Gastrocnemius medialis (tissue), 4 donors: Measurements from ENCODE around the gene RPRD2.

Source experiments
- CTCF ChIP-seq, 5 experiments: fragments of 450-650 bp in 3 of 5; fragments of 200-600 bp in 2 of 5; sonication (generic) in 2 of 5; IDR thresholded peaks in 4 of 5; conservative IDR thresholded peaks in 1 of 5; 1 replicate in 4 of 5; 2 replicates in 1 of 5; pipeline ENCODE4 v1.5.1; 2016 to 2019; ENCODE audit warnings: antibody characterized with exemption in 5 of 5, mild to moderate bottlenecking in 3 of 5, moderate library complexity in 3 of 5
- POLR2A ChIP-seq, 2 donors: fragments of 450-650 bp; IDR thresholded peaks; one replicate each; pipeline ENCODE4 v1.6.1; 2017; ENCODE audit warnings: antibody characterized with exemption in 2 of 2, mild to moderate bottlenecking in 2 of 2, moderate library complexity in 2 of 2

DNA sequence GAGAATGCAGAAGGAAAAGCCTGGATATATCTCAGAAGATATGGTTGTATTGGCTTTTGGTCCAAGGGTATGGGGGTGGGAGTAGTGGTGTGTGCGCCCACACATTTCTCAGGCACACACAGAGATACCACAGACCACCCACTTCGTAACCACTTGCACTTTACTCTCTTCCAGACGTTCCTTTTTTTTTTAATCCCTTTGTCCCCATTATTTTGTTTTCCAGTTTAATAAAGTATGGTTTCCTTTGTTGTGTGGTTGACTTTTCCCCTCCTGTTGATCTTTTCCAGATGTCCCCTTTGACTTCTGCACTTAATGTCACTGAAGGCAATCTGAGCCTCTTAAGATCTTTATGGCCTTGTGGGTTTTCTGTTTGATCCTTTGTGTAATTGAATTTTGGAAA, 112.8 kb downstream of the RPRD2 start:
- no peak for TF ChIP-seq CTCF (IDR thresholded peaks at IDR 0.05 in 4 of 5, conservative IDR thresholded peaks at IDR 0.05 in 1 of 5)
- TF ChIP-seq POLR2A (IDR thresholded peaks at IDR 0.05), result no peak
